Measurements from ENCODE around the gene LRRD1.
"Not testable (repeated sequence)": the region's sequence is repeated elsewhere in the genome, so short reads cannot be mapped to it uniquely, and the experiment has no call there.

LRRD1 gene

GRCh38 chr7:92142791-92143190 lies 36.2 kb downstream of the LRRD1 start:
- in situ Hi-C loops (cut with MboI; ENCODE audit: low sequenced_read_pairs), result not testable (repeated sequence)

- in situ Hi-C loops (cut with MboI; ENCODE audit: low sequenced_read_pairs), result no loop called here
These were observed 37.8 kb downstream of the LRRD1 start for GRCh38 chr7:92141161-92141560.

- in situ Hi-C loops (cut with MboI; ENCODE audit: low sequenced_read_pairs), result no loop called here
These were observed 41.4 kb downstream of the LRRD1 start for GRCh38 chr7:92137557-92137956.

- in situ Hi-C loops (cut with MboI; ENCODE audit: low sequenced_read_pairs), result no loop called here
These were observed 43.7 kb downstream of the LRRD1 start for GRCh38 chr7:92135052-92135889.

- in situ Hi-C loops (cut with MboI; ENCODE audit: low sequenced_read_pairs), result no loop called here
These were observed 44.5 kb downstream of the LRRD1 start, which contains the start of gene CYP51A1 for GRCh38 chr7:92134271-92135051. Gene CYP51A1, minus strand, starts transcription at chr7:92134477. Its CDS starts 113 bp downstream, at chr7:92134364.

- in situ Hi-C loops (cut with MboI; ENCODE audit: low sequenced_read_pairs), result no loop called here
These were observed 45.1 kb downstream of the LRRD1 start for GRCh38 chr7:92133737-92134270.

- in situ Hi-C loops (cut with MboI; ENCODE audit: low sequenced_read_pairs), result no loop called here
These were observed 45.7 kb downstream of the LRRD1 start for GRCh38 chr7:92133133-92133736.

- in situ Hi-C loops (cut with MboI; ENCODE audit: low sequenced_read_pairs), result no loop called here
These were observed 47.1 kb downstream of the LRRD1 start for GRCh38 chr7:92131764-92132330.

GRCh38 chr7:92131093-92131492 lies 47.8 kb downstream of the LRRD1 start:
- in situ Hi-C loops (cut with MboI; ENCODE audit: low sequenced_read_pairs), result no loop called here

- in situ Hi-C loops (cut with MboI; ENCODE audit: low sequenced_read_pairs), result no loop called here
These were observed 57.3 kb downstream of the LRRD1 start for GRCh38 chr7:92121681-92122080.

GRCh38 chr7:92119213-92119759 lies 59.7 kb downstream of the LRRD1 start:
- in situ Hi-C loops (cut with MboI; ENCODE audit: low sequenced_read_pairs), result no loop called here

- in situ Hi-C loops (cut with MboI; ENCODE audit: low sequenced_read_pairs), result no loop called here
These were observed 62.0 kb downstream of the LRRD1 start for GRCh38 chr7:92116949-92117348.

GRCh38 chr7:92115821-92116220 lies 63.1 kb downstream of the LRRD1 start:
- in situ Hi-C loops (cut with MboI; ENCODE audit: low sequenced_read_pairs), result no loop called here

GRCh38 chr7:92110857-92111256 lies 68.1 kb downstream of the LRRD1 start:
- in situ Hi-C loops (cut with MboI; ENCODE audit: low sequenced_read_pairs), result no loop called here

GRCh38 chr7:92108821-92109220 lies 70.1 kb downstream of the LRRD1 start:
- in situ Hi-C loops (cut with MboI; ENCODE audit: low sequenced_read_pairs), result no loop called here

- in situ Hi-C loops (cut with MboI; ENCODE audit: low sequenced_read_pairs), result not testable (repeated sequence)
These were observed 76.1 kb downstream of the LRRD1 start for GRCh38 chr7:92102862-92103261.

- in situ Hi-C loops (cut with MboI; ENCODE audit: low sequenced_read_pairs), result no loop called here
These were observed 78.4 kb downstream of the LRRD1 start for GRCh38 chr7:92100534-92100933.

- in situ Hi-C loops (cut with MboI; ENCODE audit: low sequenced_read_pairs), result no loop called here
These were observed 83.6 kb downstream of the LRRD1 start for GRCh38 chr7:92095380-92095779.
